ENCODE data around the gene FAM13A. TPM values are rescaled to one million over a fixed set of nuclear protein-coding genes. Genes with fewer than 3 reads are reported as not detected.

The FAM13A gene
- total RNA-seq, 4 donors from 2014 or later, result 157 to 327 (median 202) TPM

DNA sequence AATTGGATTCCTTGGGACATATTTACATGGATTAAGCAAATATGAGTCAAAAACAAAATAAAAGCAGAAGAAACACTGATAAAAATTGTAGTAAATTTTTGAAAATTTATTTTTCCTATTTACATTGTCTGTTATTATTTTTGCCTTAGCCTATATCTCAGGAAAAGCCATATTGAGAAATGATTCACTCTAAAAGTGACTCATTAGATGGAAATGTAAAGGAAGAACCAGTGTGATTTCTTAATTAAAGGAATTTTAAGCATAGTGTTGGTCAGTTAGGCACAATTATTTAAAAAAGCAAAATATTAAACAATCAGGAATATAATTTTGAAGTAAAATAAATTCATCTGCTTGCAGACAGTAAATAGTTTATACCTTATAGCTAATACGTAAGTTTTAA is 191.9 kb downstream of the FAM13A start:
- no peaks in the 10 kb centered on the region for H3K27me3 ChIP-seq
- H3K4me1 ChIP-seq, result peaks cover 4 to 8% of the 10 kb centered on the region in 2 donors
- H3K9me3 ChIP-seq, result no peaks in the 10 kb centered on the region
- no peaks in the 10 kb centered on the region for H3K36me3 ChIP-seq
- H3K4me3 ChIP-seq (replicated peaks in 1 of 3), result no peak overlapping the region
- no peak for TF ChIP-seq POLR2A (IDR thresholded peaks at IDR 0.05)
- TF ChIP-seq, protein P1, sequence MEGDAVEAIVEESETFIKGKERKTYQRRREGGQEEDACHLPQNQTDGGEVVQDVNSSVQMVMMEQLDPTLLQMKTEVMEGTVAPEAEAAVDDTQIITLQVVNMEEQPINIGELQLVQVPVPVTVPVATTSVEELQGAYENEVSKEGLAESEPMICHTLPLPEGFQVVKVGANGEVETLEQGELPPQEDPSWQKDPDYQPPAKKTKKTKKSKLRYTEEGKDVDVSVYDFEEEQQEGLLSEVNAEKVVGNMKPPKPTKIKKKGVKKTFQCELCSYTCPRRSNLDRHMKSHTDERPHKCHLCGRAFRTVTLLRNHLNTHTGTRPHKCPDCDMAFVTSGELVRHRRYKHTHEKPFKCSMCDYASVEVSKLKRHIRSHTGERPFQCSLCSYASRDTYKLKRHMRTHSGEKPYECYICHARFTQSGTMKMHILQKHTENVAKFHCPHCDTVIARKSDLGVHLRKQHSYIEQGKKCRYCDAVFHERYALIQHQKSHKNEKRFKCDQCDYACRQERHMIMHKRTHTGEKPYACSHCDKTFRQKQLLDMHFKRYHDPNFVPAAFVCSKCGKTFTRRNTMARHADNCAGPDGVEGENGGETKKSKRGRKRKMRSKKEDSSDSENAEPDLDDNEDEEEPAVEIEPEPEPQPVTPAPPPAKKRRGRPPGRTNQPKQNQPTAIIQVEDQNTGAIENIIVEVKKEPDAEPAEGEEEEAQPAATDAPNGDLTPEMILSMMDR (IDR thresholded peaks at IDR 0.05), result no peak
- no peak overlapping the region for H3K27ac ChIP-seq
- no peak for DNase-seq
- intact Hi-C loops (cut with DNase I), result no loop called here
- WGBS, 2 donors, result 91 to 98% methylated on average over 1 of the region's 1 CpG

DNA sequence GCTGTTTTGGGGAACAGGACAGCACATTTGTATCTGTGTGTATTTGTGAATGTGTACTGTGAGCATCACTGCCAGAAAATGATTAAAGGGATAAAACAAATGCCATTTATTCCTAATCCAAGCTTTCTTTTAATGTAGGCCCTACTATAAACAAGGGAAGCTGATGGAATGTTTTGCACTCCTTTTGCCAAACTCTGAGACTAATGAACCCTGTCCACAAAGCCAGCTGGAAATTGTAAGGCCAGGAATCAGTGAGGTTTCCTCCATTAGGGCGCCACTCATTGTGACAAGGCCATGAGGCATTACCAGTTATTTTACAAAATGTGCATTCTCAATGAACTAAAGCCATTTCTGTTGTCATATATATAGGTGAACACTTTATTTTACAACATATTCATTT is 196.4 kb downstream of the FAM13A start:
- no peak overlapping the region for H3K27ac ChIP-seq
- peak in 1 of 2 donors; percentile 6 for DNase-seq
- H3K9me3 ChIP-seq, result no peaks in the 10 kb centered on the region
- H3K4me3 ChIP-seq (replicated peaks in 1 of 3), result no peak overlapping the region
- intact Hi-C loops (cut with DNase I), result no loop called here
- no peaks in the 10 kb centered on the region for H3K36me3 ChIP-seq
- H3K27me3 ChIP-seq, result no peaks in the 10 kb centered on the region
- WGBS, 2 donors, result 89 to 95% methylated on average over 1 of the region's 1 CpG
- no peak for TF ChIP-seq POLR2A (IDR thresholded peaks at IDR 0.05)
- H3K4me1 ChIP-seq, result peaks cover 4 to 9% of the 10 kb centered on the region in 2 donors

DNA sequence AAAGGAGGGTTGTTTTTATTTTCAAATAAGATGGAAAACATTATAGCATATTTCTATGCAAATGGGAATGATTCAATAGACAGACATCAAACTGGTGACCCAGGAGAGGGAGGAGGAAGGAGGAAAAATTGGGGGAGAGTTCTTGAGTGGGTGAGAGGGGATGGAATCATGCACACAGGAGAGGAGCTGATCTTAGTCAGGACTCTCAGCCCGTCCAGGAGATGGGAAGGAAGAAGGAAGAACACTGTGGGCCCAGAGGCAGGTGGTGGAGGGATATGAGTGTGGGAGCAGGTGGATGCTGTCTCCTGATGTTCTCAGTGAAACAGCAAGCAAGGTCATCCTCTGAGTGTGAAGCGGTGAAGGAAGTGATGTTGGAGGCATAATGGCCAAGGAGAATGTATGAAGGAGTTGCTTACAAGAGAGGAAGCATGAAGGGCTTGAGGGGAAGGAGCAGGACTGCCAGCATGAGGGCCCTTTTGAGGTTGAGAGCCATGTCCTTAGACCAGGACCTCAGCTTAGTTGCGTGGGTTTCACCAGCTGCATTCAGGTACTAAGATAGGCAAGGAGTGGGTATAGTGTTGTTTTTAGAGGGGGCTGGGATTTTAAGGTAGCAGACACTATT is 197.7 kb downstream of the FAM13A start:
- no peaks in the 10 kb centered on the region for H3K36me3 ChIP-seq
- H3K9me3 ChIP-seq, result no peaks in the 10 kb centered on the region
- H3K27ac ChIP-seq, result no peak overlapping the region
- H3K4me3 ChIP-seq (replicated peaks in 1 of 3), result no peak overlapping the region
- H3K4me1 ChIP-seq, result peaks cover 4 to 9% of the 10 kb centered on the region in 2 donors
- TF ChIP-seq POLR2A (IDR thresholded peaks at IDR 0.05), result no peak
- TF ChIP-seq, protein P1 (IDR thresholded peaks at IDR 0.05), result no peak
- intact Hi-C loops (cut with DNase I), result no loop called here
- 70 to 79% methylated on average over 3 of the region's 3 CpGs for WGBS, 2 donors
- H3K27me3 ChIP-seq, result no peaks in the 10 kb centered on the region
- no peak for DNase-seq

DNA sequence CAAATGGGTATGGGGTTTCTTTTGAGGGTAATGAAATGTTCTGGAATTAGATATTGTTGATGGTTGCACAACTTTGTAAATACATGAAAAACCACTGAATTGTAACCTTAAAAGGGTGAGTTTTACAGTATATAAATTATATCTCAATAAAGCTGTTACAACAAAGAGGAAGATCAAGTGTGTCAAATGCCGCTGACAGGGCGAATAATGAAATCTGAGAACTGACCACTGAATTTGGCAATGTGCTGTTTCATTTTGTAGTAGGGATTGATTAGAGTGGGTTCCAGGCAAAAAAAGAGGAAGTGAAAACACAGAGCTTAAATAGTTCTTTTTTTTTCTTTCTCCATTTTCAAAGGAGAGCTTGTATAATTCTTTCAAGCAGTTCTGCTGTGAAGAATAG is 198.2 kb downstream of the FAM13A start:
- Histone ChIP-seq H3K4me3 (replicated peaks in 1 of 3) (no peak overlapping the region), H3K4me1 (peaks cover 4 to 9% of the 10 kb centered on the region in 2 donors), H3K27ac (no peak overlapping the region), H3K36me3 (no peaks in the 10 kb centered on the region), H3K27me3 (no peaks in the 10 kb centered on the region), H3K9me3 (no peaks in the 10 kb centered on the region)
- DNase-seq, result no peak
- TF ChIP-seq POLR2A (IDR thresholded peaks at IDR 0.05), result no peak
- TF ChIP-seq, protein P1 (IDR thresholded peaks at IDR 0.05), result no peak
- WGBS, 2 donors, result 83 to 86% methylated on average over 2 of the region's 2 CpGs
- intact Hi-C loops (cut with DNase I), result no loop called here

DNA sequence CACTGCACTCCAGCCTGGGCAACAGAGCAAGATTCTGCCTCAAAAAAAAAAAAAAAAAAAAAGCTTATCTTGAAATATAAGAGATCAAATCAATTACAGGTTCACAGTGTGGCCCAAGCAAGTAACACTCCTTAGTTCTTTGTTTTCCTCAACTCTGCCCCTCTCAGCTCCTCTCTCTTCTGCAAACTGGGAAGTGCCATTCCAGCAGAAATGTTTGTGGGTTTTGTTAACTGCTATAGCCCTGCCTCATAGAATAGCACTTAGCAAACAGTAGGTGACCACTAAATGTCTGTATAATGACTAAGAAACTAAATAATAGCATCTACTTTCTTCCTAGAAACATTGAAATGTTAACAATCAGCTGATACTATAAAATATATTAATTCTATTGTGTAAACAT is 199.4 kb downstream of the FAM13A start:
- H3K27ac ChIP-seq, result no peak overlapping the region
- H3K4me1 ChIP-seq, result peaks cover 4 to 9% of the 10 kb centered on the region in 2 donors
- no peak overlapping the region for H3K4me3 ChIP-seq (replicated peaks in 1 of 3)
- no peaks in the 10 kb centered on the region for H3K36me3 ChIP-seq
- intact Hi-C loops (cut with DNase I), result no loop called here
- TF ChIP-seq, protein P1 (IDR thresholded peaks at IDR 0.05), result no peak
- TF ChIP-seq POLR2A (IDR thresholded peaks at IDR 0.05), result no peak
- H3K27me3 ChIP-seq, result no peaks in the 10 kb centered on the region
- no peak for DNase-seq
- no peaks in the 10 kb centered on the region for H3K9me3 ChIP-seq
